Right lobe of liver (tissue), 4 donors: Measurements from ENCODE around the gene ATP1B2.
"Not testable (repeated sequence)": the region's sequence is repeated elsewhere in the genome, so short reads cannot be mapped to it uniquely, and the experiment has no call there.

Source experiments
- POLR2A ChIP-seq: fragments of 450-650 bp; IDR thresholded peaks from one replicate; pipeline ENCODE4 v1.6.1; 2017; ENCODE audit warnings: antibody characterized with exemption, mild to moderate bottlenecking
- TF ChIP-seq, protein P1 (sequence below), 4 donors: fragments of 200-600 bp in 3 of 4; fragments of 450-650 bp in 1 of 4; IDR thresholded peaks; one replicate each; pipeline versions ENCODE4 v1.5.1 to v1.8.0; 2016 to 2022; ENCODE audit warnings: antibody characterized with exemption in 4 of 4, mild to moderate bottlenecking in 2 of 4
- donor health status: DM: no; HTN: no; CAD: no.
- donor health status: DM: no; HTN: no; CAD: no.
- donor health status: DM: no; HTN: yes; CAD: no.

DNA sequence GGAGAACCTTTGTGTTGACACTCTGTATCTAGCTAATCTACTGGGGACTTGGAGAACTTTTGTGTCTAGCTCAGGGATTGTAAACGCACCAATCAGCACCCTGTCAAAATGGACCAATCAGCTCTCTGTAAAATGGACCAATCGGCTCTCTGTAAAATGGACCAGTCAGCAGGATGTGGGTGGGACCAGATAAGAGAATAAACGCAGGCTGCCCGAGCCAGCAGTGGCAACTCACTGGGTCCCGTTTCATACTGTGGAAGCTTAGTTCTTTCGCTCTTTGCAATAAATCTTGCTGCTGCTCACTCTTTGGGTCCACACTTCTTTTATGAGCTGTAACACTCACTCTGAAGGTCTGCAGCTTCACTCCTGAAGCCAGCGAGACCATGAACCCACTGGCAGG, 9.1 kb upstream of the ATP1B2 start:
- TF ChIP-seq, protein P1, sequence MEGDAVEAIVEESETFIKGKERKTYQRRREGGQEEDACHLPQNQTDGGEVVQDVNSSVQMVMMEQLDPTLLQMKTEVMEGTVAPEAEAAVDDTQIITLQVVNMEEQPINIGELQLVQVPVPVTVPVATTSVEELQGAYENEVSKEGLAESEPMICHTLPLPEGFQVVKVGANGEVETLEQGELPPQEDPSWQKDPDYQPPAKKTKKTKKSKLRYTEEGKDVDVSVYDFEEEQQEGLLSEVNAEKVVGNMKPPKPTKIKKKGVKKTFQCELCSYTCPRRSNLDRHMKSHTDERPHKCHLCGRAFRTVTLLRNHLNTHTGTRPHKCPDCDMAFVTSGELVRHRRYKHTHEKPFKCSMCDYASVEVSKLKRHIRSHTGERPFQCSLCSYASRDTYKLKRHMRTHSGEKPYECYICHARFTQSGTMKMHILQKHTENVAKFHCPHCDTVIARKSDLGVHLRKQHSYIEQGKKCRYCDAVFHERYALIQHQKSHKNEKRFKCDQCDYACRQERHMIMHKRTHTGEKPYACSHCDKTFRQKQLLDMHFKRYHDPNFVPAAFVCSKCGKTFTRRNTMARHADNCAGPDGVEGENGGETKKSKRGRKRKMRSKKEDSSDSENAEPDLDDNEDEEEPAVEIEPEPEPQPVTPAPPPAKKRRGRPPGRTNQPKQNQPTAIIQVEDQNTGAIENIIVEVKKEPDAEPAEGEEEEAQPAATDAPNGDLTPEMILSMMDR (IDR thresholded peaks at IDR 0.05): not testable (repeated sequence)
- not testable (repeated sequence) for TF ChIP-seq POLR2A
